GM11168 (cell line): ENCODE data around the gene ABCC6.

Source experiments
- in situ Hi-C: fragments of 300-500 bp; cut with MboI; formaldehyde crosslinking; loops from one replicate; pipeline ENCODE4 v1.12.0; 2022; ENCODE audit warnings: low sequenced_read_pairs; ENCODE audit not compliant: unreplicated experiment

Gene ABCC6

GRCh38 chr16:16100631-16101030, 122.7 kb downstream of the ABCC6 start:
- in situ Hi-C loops, result no loop called here

- in situ Hi-C loops, result no loop called here
These were observed 124.0 kb downstream of the ABCC6 start for GRCh38 chr16:16099320-16099719.
